Measurements from ENCODE around the gene SCNN1A.

The SCNN1A gene

GRCh38 chr12:6335451-6336078 is 39.8 kb downstream of the SCNN1A start:
- peak; percentile 61 to 86 for DNase-seq (ENCODE audit: low read depth in 1 of 2, low spot score in 1 of 2)

DNA sequence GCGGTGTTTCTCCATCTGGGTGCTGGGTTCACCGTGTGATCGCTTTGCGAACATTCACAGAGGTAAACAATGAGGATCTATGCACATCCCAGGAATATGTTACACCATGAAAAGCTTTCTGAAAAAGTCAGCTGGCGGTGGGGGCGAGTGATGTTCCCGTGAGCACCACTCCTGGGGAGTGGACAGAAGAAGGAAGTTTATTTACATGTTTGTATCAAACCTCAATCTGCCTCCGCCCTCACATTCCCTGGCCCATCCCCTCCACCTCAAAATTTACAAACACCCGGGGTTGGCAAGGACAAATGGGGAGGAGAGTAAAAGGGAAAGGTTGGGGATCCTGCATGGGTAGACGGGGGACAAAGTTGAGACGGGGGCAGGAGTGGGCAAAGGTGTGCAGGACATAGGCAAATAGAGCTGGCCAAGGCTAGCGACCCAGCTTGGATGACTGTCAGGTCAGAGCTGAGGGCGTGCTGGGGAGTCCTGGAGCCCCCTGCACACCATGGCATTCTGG is 40.4 kb downstream of the SCNN1A start:
- DNase-seq (ENCODE audit: low read depth in 1 of 2, low spot score in 1 of 2), result no peak

GRCh38 chr12:6334359-6334758 is 41.0 kb downstream of the SCNN1A start:
- DNase-seq (ENCODE audit: low read depth in 1 of 2, low spot score in 1 of 2), result no peak

DNA sequence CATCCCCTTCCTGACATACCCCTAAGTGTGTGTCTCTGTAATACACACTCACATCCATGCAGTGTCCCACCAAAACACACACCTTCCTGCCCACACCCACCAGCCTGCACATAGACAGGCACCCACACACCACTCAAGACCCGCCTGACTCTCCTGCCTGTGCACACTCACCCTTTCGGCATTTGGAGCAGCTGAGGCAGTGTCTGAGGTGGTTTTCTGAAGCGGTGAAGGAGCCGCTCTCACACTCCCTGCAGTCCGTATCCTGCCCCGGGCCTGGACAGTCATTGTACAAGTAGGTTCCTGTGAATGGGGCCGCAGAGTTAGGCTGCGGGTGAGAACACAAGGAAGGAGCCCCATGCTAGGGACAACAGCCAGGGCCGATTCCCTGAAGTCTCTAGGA is 41.8 kb downstream of the SCNN1A start:
- DNase-seq (ENCODE audit: low read depth in 1 of 2, low spot score in 1 of 2), result no peak

- no peak for DNase-seq (ENCODE audit: low read depth in 1 of 2, low spot score in 1 of 2)
Observed at GRCh38 chr12:6333029-6333428, 42.3 kb downstream of the SCNN1A start.

- DNase-seq (ENCODE audit: low read depth in 1 of 2, low spot score in 1 of 2), result no peak
Observed at GRCh38 chr12:6332459-6332858, 42.9 kb downstream of the SCNN1A start.

- no peak for DNase-seq (ENCODE audit: low read depth in 1 of 2, low spot score in 1 of 2)
Observed at GRCh38 chr12:6330999-6331714, 44.2 kb downstream of the SCNN1A start.

DNA sequence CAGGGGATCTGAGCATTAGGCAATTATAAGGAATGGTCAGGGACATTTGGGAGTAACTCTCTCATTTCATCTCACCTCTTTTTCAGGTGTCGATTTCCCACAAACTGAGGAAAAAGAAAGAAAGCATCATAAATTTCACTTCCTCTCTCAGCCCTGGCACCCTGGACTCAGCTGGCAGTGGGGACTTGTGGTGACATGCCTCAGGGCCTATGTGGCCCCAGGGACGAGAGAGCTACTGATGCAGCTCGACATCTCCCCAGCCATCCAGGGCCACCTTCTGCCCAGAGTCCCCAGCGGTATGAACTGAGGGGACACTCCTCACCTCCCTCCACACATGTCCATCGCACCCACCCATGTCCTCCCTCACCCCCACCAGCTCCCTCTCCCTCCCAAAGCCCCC is 45.2 kb downstream of the SCNN1A start:
- DNase-seq (ENCODE audit: low read depth in 1 of 2, low spot score in 1 of 2), result no peak

GRCh38 chr12:6329703-6330064 is 45.7 kb downstream of the SCNN1A start:
- no peak for DNase-seq (ENCODE audit: low read depth in 1 of 2, low spot score in 1 of 2)

GRCh38 chr12:6328945-6329702 is 46.2 kb downstream of the SCNN1A start:
- no peak for DNase-seq (ENCODE audit: low read depth in 1 of 2, low spot score in 1 of 2)

- DNase-seq (ENCODE audit: low read depth in 1 of 2, low spot score in 1 of 2), result no peak
Observed at GRCh38 chr12:6328045-6328779, 47.2 kb downstream of the SCNN1A start.

DNA sequence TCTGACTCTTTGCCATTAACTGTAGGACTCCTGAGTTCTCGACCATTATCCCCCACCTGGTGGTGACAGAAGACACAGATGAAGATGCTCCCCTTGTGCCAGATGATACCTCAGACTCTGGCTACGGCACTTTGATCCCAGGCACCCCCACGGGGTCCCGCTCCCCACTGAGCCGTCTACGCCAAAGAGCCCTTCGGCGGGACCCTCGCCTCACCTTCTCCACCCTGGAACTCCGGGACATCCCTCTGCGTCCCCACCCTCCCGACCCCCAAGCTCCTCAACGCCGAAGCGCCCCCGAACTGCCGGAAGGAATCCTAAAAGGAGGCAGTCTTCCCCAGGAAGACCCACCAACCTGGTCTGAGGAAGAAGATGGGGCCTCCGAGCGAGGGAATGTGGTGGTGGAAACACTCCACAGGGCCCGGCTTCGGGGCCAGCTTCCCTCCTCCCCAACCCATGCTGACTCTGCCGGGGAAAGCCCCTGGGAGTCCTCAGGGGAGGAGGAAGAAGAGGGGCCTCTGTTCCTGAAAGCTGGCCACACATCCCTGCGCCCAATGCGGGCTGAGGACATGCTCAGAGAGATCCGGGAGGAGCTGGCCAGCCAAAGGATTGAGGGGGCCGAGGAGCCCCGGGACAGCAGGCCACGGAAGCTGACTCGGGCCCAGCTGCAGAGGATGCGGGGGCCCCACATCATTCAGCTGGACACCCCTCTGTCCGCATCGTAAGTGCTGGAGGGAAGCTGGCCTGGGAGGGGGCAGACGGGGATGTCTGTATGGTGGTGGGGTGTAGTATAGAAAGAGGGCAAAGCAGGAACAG is 47.9 kb downstream of the SCNN1A start:
- DNase-seq (ENCODE audit: low read depth in 1 of 2, low spot score in 1 of 2), result no peak

DNA sequence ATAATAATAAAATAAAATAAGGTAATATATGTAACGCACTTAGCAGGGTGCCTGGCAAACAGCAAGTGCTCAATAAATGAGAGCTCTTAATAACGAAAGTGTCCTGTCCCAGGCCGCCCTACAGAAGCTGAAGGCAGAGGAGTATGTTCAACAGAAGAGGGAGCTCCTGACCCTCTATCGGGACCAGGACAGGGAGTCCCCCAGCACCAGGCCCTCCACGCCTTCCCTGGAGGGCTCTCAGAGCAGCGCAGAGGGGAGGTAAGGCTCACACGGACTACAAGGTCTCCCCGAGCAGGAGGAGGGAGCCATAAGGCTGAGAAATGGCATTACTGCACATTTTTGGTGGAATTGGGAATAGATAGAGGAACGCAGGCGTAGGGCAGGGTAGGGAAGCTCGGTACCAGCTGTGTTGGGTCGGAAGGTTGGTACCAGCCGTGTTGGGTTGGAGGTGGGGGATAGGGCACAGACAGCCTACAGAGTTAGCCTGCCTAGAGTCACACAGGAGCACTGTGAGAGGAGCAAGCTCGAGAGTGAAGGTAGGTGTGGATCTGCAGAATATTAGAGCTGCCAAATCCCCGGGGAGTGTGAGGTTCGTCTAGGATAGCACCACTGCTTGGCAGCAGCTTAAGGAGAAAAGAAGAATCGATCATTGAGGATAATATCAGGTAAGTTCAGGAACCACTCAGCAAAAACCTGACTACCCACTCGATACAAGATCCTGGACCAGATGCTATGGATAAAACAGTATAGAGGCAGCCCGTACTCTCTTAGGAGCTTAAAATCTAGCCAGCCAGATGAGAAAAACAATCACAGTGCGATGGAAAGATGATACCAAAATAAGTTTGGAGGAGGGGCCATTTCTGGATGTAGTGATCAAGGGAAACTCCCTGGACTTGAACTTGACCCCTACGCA is 48.8 kb downstream of the SCNN1A start:
- DNase-seq (ENCODE audit: low read depth in 1 of 2, low spot score in 1 of 2), result no peak

DNA sequence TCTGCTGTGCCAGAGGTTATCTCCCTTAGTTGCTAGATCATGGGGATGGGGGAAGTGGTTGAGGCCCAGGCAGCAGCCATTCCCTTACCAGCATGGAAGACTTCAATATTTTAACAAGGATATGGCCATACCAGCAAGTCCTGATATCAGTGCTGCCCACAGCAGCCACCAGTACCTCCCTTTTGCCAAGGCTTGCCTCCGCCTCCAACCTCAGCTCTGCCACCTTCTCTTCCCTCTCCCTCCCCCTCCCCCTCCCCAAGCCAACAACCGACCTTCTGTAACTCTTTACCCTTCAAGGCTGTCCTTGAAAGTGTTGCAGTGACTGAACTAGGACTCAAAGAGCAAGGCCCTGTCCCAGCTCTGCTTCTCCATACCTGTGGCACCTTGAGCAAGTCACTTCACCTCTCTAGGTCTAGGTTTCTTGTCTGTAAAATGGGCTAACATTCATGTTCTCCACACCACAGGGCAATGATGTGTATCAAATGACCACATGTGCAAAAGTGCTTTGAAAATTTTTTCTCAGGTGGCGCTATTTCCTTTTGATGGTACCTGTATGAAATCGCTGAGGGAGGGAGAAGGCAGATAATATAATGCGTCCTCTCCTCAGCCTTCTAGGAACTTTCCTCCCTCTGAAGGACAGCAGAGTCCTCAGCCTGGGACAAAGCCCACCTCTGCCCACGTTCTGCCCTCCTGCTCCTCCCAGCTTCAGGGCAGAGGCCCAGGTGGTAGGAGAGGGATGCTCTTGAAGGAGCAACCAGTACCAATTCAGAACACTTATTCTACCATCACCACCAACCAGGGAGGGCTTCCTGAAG is 50.2 kb downstream of the SCNN1A start:
- no peak for DNase-seq (ENCODE audit: low read depth in 1 of 2, low spot score in 1 of 2)

GRCh38 chr12:6323995-6324711 is 51.2 kb downstream of the SCNN1A start:
- no peak for DNase-seq (ENCODE audit: low read depth in 1 of 2, low spot score in 1 of 2)

GRCh38 chr12:6323340-6323994 is 51.9 kb downstream of the SCNN1A start:
- peak in 1 of 2 donors; percentile 58 for DNase-seq (ENCODE audit: low read depth in 1 of 2, low spot score in 1 of 2)

DNA sequence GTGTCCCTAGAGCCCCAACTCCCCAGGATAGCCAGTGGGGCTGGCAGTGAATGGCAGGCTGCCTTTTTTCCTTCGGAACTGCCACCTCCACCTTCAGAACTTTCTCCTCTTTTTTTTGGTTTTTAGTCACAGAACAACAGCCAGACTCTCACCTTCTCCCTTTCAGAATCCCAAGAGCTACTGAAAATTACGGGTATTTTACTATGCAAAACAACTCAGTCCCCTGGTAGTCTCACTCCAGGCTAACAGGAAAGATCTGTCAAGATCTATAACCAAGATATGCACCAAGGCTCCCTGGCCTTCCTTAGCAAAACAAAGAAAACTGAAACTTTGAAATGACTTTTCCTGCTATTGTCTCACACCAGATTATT is 52.4 kb downstream of the SCNN1A start:
- DNase-seq (ENCODE audit: low read depth in 1 of 2, low spot score in 1 of 2), result no peak

DNA sequence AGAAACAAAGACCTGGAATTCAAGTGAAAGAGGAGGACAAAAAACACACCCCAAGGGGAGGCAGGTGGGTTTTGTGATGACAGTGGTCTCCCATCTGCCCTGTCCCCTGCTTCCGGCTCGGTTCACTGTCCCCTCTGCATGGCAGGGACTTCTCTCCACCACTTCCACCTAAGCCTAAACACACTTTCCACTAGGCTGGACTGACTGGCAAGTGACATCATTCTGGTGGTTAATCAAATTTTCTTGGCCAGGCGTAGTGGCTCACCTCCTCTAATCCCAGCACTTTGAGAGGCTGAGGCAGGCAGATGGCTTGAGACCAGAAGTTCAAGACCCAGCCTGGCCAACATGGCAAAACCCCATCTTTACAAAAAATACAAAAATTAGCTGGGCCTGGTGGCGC is 53.0 kb downstream of the SCNN1A start:
- DNase-seq (ENCODE audit: low read depth in 1 of 2, low spot score in 1 of 2), result no peak
